ENCODE data around the gene TCAP.

TCAP gene

GRCh38 chr17:39629898-39630297 is 35.3 kb upstream of the TCAP start:
- no peak for DNase-seq

GRCh38 chr17:39631403-39631802 is 33.7 kb upstream of the TCAP start:
- no peak for DNase-seq

GRCh38 chr17:39632153-39632941 is 32.8 kb upstream of the TCAP start:
- DNase-seq = no peak

- no peak for DNase-seq
These were observed 31.5 kb upstream of the TCAP start for GRCh38 chr17:39633570-39634183.

GRCh38 chr17:39634384-39634871 is 30.7 kb upstream of the TCAP start:
- peak; percentile 55 for DNase-seq

GRCh38 chr17:39635614-39636176 is 29.5 kb upstream of the TCAP start:
- no peak for DNase-seq

GRCh38 chr17:39636587-39636926 is 28.6 kb upstream of the TCAP start:
- DNase-seq = no peak

- DNase-seq = peak; percentile 87
These were observed 28.0 kb upstream of the TCAP start, which contains the start of gene STARD3 for GRCh38 chr17:39636927-39637736. TSS of gene STARD3 (plus strand) at chr17:39637144. CDS start at chr17:39653532, 16,388 bp downstream.

- no peak for DNase-seq
These were observed 26.8 kb upstream of the TCAP start for GRCh38 chr17:39638317-39638716.

- DNase-seq = no peak
These were observed 26.1 kb upstream of the TCAP start for GRCh38 chr17:39639043-39639442.

GRCh38 chr17:39639566-39640458 is 25.3 kb upstream of the TCAP start:
- peak; percentile 21 for DNase-seq

GRCh38 chr17:39640591-39641031 is 24.5 kb upstream of the TCAP start:
- DNase-seq = no peak

- no peak for DNase-seq
These were observed 24.1 kb upstream of the TCAP start for GRCh38 chr17:39641097-39641496.

GRCh38 chr17:39641883-39642282 is 23.3 kb upstream of the TCAP start:
- DNase-seq = no peak

- DNase-seq = no peak
These were observed 22.7 kb upstream of the TCAP start for GRCh38 chr17:39642291-39643074.

- peak; percentile 62 for DNase-seq
These were observed 21.9 kb upstream of the TCAP start for GRCh38 chr17:39643271-39643670.

GRCh38 chr17:39647256-39647655 is 17.9 kb upstream of the TCAP start:
- no peak for DNase-seq

GRCh38 chr17:39648616-39649366 is 16.4 kb upstream of the TCAP start:
- DNase-seq = no peak

- no peak for DNase-seq
These were observed 15.0 kb upstream of the TCAP start for GRCh38 chr17:39650121-39650579.

GRCh38 chr17:39651923-39652586 is 13.1 kb upstream of the TCAP start:
- DNase-seq = no peak

All from EL (cell line).